CD4-positive, alpha-beta T cell treated with Interferon gamma for 1 hour (primary cell): Measurements from ENCODE around the gene TSPAN16.
A peak's percentile ranks its signal among the peaks of the same experiment; 100 is the strongest.
"Not testable (repeated sequence)": the region's sequence is repeated elsewhere in the genome, so short reads cannot be mapped to it uniquely, and the experiment has no call there.

Source experiments
- DNase-seq: peaks from one replicate; pipeline ENCODE4 v3.0.0-alpha.2; 2020

The TSPAN16 gene

DNA sequence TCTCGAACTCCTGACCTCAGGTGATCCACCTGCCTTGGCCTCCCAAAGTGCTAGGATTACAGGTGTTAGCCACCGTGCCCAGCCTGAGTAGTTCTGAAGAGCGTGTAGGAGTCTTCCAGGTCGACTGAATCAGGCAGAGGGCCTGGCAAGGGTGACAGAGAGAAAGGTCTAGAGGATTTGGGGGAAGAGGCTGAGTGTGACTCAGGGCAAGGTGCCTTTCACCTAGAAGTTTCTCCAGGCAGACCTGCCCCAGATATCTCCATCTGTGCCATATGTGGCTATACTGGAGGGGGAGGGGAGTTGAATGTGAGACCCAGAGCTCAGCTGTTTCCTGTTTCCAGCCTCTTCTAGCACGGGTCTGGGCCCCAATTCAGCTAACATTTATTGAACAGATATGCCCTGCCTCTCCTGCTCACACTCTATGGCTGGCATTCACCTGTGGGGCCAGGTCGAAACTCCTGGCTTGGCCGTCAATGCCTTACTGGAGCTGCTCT, 51.6 kb downstream of the TSPAN16 start:
- no peak for DNase-seq

DNA sequence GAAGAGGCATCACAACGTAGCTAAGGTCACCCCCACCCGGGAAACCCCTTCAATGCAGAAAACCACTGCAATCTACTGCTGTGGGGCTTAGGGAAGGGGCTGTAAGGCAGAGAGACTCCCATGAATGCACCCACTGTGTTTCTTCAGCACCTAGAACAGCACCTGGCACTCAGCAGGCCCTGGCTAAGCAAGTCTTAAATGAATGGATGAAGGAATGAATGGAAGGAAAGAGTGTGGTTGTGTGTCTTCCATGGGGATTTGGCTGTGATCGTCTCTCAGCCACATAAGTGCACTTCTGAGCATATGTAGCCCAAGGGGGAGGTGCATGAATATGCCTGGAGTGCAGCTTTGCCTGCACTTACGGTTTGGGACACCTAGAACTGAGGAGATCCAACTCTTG, 53.2 kb downstream of the TSPAN16 start:
- no peak for DNase-seq

- not testable (repeated sequence) for DNase-seq
Observed at GRCh38 chr19:11354102-11354501, 58.1 kb downstream of the TSPAN16 start.

DNA sequence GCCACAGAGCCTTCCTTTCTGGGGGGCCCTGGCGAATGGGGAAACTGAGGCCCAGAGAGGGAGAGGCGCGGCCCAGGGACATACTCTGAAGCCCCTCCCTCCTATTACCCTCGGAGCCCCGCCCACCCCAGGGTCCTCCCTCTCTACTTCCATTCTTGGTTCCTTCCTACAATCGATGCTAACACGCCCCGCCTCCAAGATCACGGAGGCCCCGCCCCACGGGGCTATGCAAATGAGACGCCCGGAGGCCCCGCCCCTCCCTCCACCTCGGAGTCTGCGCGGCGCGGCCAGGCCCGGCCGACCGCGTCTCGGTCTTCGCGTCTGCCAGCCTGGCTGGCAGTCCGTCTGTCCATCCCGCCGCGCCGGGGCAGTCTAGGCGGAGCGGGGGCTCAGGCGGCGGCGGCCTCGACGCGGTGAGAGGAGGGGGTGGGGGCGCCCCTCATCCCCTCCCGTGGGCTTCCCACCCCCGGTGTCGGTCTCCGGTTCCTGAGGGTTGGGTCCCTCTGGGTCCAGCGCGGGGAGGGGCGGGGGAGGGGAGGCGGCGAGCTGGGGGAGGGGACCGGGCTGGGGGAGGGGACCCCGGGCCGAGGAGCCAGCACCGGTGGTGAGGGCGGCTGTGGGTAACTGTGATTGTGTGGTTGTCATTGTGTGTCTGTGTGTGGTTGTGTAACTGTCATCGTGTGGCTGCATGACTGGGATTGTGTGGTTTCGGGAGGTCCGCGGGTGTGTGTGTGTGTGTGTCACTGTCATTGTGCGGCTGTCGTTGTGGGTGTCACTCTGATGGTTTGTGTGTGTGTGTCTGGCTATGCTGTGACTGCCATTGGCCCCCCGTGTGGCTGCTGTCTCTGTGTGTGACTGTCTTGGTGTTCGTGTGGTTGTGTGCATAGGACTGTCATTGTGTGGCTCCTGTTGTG, 59.5 kb downstream of the TSPAN16 start, which contains the start of gene PLPPR2:
Gene PLPPR2, plus strand, starts transcription at position 273 of the 914 bp plus-strand sequence. CDS start 2,242 bp downstream, outside the sequence.
- DNase-seq: peak; percentile 89

DNA sequence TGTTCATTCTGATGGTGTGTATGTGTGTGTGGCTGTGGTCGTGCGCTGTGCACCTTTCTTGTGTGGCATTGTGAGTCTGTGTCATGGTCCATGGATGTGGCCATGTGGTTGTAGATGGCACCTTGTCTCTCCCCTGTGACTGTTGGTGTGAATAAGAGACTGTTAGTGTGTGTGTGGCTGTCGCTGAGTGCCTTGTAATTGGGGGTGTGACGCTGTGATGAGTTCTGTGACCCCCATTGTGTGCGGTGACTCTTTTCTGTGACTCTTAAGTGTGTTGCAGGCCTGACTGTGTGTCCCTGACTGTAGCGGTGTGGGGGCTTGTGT, 60.1 kb downstream of the TSPAN16 start:
- no peak for DNase-seq

GRCh38 chr19:11356676-11357550, 61.0 kb downstream of the TSPAN16 start:
- DNase-seq: no peak

DNA sequence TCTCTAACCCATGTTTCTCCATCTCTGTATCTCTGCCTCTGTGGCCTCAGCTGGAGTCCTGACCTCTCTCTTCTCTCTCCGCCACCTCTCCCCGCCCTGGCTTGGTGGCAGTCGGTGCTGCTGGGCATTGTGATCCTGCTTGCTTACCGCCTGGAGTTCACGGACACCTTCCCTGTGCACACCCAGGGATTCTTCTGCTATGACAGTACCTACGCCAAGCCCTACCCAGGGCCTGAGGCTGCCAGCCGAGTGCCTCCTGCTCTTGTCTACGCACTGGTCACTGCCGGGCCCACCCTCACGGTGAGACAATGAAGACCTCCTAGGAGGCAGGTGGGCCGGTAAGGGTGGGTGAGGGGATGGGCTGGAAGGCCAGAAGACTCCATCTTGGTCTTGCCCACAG, 63.5 kb downstream of the TSPAN16 start:
- DNase-seq: no peak

DNA sequence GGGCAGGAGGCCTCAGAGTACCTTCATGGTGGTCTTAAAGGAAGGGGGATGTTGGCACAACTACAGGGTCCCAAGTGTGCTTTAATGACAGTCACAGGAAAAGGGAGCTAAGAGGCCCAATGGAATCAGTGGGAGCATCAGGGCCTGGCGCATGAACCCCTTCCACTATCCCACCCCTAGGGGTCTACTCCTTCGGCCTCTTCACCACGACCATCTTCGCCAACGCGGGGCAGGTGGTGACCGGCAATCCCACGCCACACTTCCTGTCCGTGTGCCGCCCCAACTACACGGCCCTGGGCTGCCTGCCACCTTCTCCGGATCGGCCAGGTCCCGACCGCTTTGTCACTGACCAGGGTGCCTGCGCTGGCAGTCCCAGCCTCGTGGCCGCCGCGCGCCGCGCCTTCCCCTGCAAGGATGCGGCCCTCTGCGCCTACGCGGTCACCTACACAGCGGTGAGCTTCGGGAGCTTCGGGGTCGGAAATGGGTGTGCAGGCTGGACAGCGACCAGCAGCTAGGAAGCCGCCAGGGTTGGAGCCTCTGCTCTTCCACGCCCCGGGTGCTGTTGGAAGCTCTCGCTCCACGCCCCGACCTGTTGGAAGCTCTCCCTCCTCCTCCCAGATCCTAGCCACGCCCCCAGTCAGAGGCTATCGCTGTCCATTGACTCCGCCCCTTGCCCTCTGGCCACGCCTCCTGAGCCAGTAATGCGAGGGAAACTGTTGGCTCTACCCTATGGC, 65.2 kb downstream of the TSPAN16 start:
- DNase-seq: no peak

- DNase-seq: no peak
Observed at GRCh38 chr19:11361771-11362731, 66.1 kb downstream of the TSPAN16 start.

DNA sequence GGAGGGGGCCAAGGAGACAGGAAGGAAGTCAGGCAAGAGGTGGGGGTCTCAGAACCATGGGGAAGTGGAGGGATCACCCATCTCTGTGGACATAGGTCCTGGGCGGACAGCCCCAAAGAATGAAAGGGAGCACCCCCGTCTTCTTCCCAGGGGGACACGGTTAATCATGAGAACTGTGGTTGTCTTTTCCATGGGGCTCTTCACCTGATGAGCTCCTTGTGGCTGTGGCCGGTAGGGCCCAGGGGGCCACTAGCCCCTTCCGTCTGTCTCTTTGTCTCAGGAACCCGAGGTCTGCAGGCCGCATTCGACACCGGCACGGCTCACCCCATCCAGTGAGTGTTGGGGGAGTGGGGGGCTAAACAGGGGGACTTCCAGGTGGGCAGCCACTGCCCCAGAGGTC, 67.9 kb downstream of the TSPAN16 start:
- DNase-seq: no peak

GRCh38 chr19:11364296-11364904, 68.4 kb downstream of the TSPAN16 start:
- no peak for DNase-seq

GRCh38 chr19:11364935-11365334, 69.0 kb downstream of the TSPAN16 start:
- DNase-seq: no peak
